DMS153 treated with DMSO at 0.1 percent for 48 hours (cell line): Measurements from ENCODE around the gene SEMA6B.
A peak's percentile ranks its signal among the peaks of the same experiment; 100 is the strongest.
"Not testable (repeated sequence)": the region's sequence is repeated elsewhere in the genome, so short reads cannot be mapped to it uniquely, and the experiment has no call there.

ENCODE experiments used
- DNase-seq: peaks from one replicate; lab custom pipeline; 2025; ENCODE audit not compliant: unreplicated experiment; lab: John Stamatoyannopoulos, UW

Gene SEMA6B

GRCh38 chr19:4575267-4576015, 16.0 kb upstream of the SEMA6B start:
- DNase-seq: no peak

- no peak for DNase-seq
Observed at GRCh38 chr19:4573682-4574081, 14.2 kb upstream of the SEMA6B start.

GRCh38 chr19:4571305-4571917, 11.9 kb upstream of the SEMA6B start:
- DNase-seq: no peak

- DNase-seq: no peak
Observed at GRCh38 chr19:4570916-4571304, 11.4 kb upstream of the SEMA6B start.

- DNase-seq: no peak
Observed at GRCh38 chr19:4570402-4570801, 10.9 kb upstream of the SEMA6B start.

GRCh38 chr19:4568886-4569285, 9.4 kb upstream of the SEMA6B start:
- no peak for DNase-seq

GRCh38 chr19:4567584-4568071, 8.1 kb upstream of the SEMA6B start:
- peak; percentile 23 for DNase-seq

- DNase-seq: no peak
Observed at GRCh38 chr19:4566402-4567051, 7.0 kb upstream of the SEMA6B start.

GRCh38 chr19:4563562-4563961, 4.1 kb upstream of the SEMA6B start:
- not testable (repeated sequence) for DNase-seq

GRCh38 chr19:4562085-4562484, 2.6 kb upstream of the SEMA6B start:
- DNase-seq: not testable (repeated sequence)

GRCh38 chr19:4557971-4558941, 1.2 kb downstream of the SEMA6B start:
- no peak for DNase-seq

- DNase-seq: no peak
Observed at GRCh38 chr19:4557144-4557970, 2.1 kb downstream of the SEMA6B start.

- DNase-seq: no peak
Observed at GRCh38 chr19:4556597-4557127, 2.8 kb downstream of the SEMA6B start.

- DNase-seq: no peak
Observed at GRCh38 chr19:4555657-4556561, 3.6 kb downstream of the SEMA6B start.

GRCh38 chr19:4554717-4555116, 4.8 kb downstream of the SEMA6B start:
- no peak for DNase-seq

GRCh38 chr19:4553775-4554174, 5.7 kb downstream of the SEMA6B start:
- DNase-seq: no peak

- DNase-seq: no peak
Observed at GRCh38 chr19:4553092-4553695, 6.3 kb downstream of the SEMA6B start.

GRCh38 chr19:4552525-4552819, 7.0 kb downstream of the SEMA6B start:
- no peak for DNase-seq
